WTC11 (cell line): Measurements from ENCODE around the gene CRYZ. TPM values are rescaled to one million over a fixed set of nuclear protein-coding genes. Genes with fewer than 3 reads are reported as not detected.

Source experiments
- ATAC-seq: fragments of 200-7000 bp; cut with Tn5 transposase; 2 replicates; pipeline ENCODE4 v1.10.0; 2021; ENCODE audit warnings: mild to moderate bottlenecking, moderate library complexity
- CTCF ChIA-PET: fragments of 300-600 bp; sonication (Branson Sonifier 250); formaldehyde crosslinking; loops from one replicate; lab custom pipeline; 2021; ENCODE audit warnings: antibody characterized with exemption; lab: Charles Lee
- POLR2A ChIA-PET: fragments of 350-600 bp; sonication (Branson Sonifier 250); formaldehyde crosslinking; loops from one replicate; lab custom pipeline; 2021; ENCODE audit warnings: antibody characterized with exemption; lab: Charles Lee
- DNase-seq: peaks from one replicate; pipeline ENCODE4 v3.0.0; 2021; ENCODE audit warnings: low spot score
- H3K27ac Mint-ChIP-seq: 2 replicates; pipeline ENCODE4 v1.8.0; 2021; ENCODE audit warnings: mixed read lengths
- H3K27me3 Mint-ChIP-seq: 2 replicates; pipeline ENCODE4 v1.8.0; 2021; ENCODE audit warnings: low read depth, mild to moderate bottlenecking, moderate library complexity, mixed read lengths
- H3K36me3 Mint-ChIP-seq: 2 replicates; pipeline ENCODE4 v1.8.0; 2021; ENCODE audit warnings: mixed read lengths
- H3K4me1 Mint-ChIP-seq: 2 replicates; pipeline ENCODE4 v1.8.0; 2022; ENCODE audit warnings: mixed read lengths
- H3K4me3 Mint-ChIP-seq: 2 replicates; pipeline ENCODE4 v1.8.0; 2021; ENCODE audit warnings: mild to moderate bottlenecking, moderate library complexity, mixed read lengths
- H3K9me3 Mint-ChIP-seq: 2 replicates; pipeline ENCODE4 v1.8.0; 2021; ENCODE audit warnings: mixed read lengths
- ARID4B ChIP-seq: sonication (generic); formaldehyde crosslinking; IDR thresholded peaks from 2 replicates; pipeline ENCODE4 v1.8.0; 2023; ENCODE audit warnings: missing genetic modification reagents, mild to moderate bottlenecking, borderline replicate concordance
- CBFB ChIP-seq: sonication (generic); formaldehyde crosslinking; IDR thresholded peaks from 2 replicates; pipeline ENCODE4 v1.8.1; 2022; ENCODE audit warnings: mild to moderate bottlenecking, low read depth, missing genetic modification reagents
- E2F4 ChIP-seq: sonication (generic); formaldehyde crosslinking; IDR thresholded peaks from 2 replicates; pipeline ENCODE4 v1.8.1; 2022; ENCODE audit warnings: low read depth, mild to moderate bottlenecking, moderate library complexity, missing genetic modification reagents, borderline replicate concordance
- ESRRA ChIP-seq: sonication (generic); formaldehyde crosslinking; IDR thresholded peaks from 2 replicates; pipeline ENCODE4 v1.8.1; 2022; ENCODE audit warnings: mild to moderate bottlenecking, missing genetic modification reagents, borderline replicate concordance
- GABPB1 ChIP-seq: sonication (generic); formaldehyde crosslinking; IDR thresholded peaks from 2 replicates; pipeline ENCODE4 v1.8.1; 2023; ENCODE audit warnings: mild to moderate bottlenecking, missing genetic modification reagents
- HMGXB4 ChIP-seq: sonication (generic); formaldehyde crosslinking; IDR thresholded peaks from 2 replicates; pipeline ENCODE4 v1.8.1; 2023; ENCODE audit warnings: mild to moderate bottlenecking, moderate library complexity, missing genetic modification reagents
- JUN ChIP-seq: sonication (generic); formaldehyde crosslinking; IDR thresholded peaks from 2 replicates; pipeline ENCODE4 v1.8.0; 2023; ENCODE audit warnings: mild to moderate bottlenecking, missing genetic modification reagents
- KAT7 ChIP-seq: sonication (generic); formaldehyde crosslinking; IDR thresholded peaks from 2 replicates; pipeline ENCODE4 v1.8.1; 2023; ENCODE audit warnings: missing genetic modification reagents, mild to moderate bottlenecking, borderline replicate concordance
- MXD4 ChIP-seq: fragments of 250-450 bp; sonication (Bioruptor Pico); IDR thresholded peaks from 2 replicates; pipeline ENCODE4 v1.8.0; 2021; ENCODE audit warnings: mild to moderate bottlenecking, moderate library complexity, borderline replicate concordance
- NFATC4 ChIP-seq: fragments of 250-450 bp; sonication (Bioruptor Pico); IDR thresholded peaks from 2 replicates; pipeline ENCODE4 v1.9.0; 2021; ENCODE audit warnings: mild to moderate bottlenecking
- NR2C2 ChIP-seq: sonication (generic); formaldehyde crosslinking; IDR thresholded peaks from 2 replicates; pipeline ENCODE4 v1.8.0; 2022; ENCODE audit warnings: mild to moderate bottlenecking, missing genetic modification reagents
- SMAD3 ChIP-seq: sonication (generic); formaldehyde crosslinking; IDR thresholded peaks from 2 replicates; pipeline ENCODE4 v1.8.0; 2022; ENCODE audit warnings: missing genetic modification reagents, mild to moderate bottlenecking, borderline replicate concordance
- SP1 ChIP-seq: sonication (generic); formaldehyde crosslinking; conservative IDR thresholded peaks from 2 replicates; pipeline ENCODE4 v1.8.1; 2022; ENCODE audit warnings: missing genetic modification reagents
- USF1 ChIP-seq: sonication (generic); formaldehyde crosslinking; IDR thresholded peaks from 2 replicates; pipeline ENCODE4 v1.8.0; 2022; ENCODE audit warnings: mild to moderate bottlenecking, missing genetic modification reagents
- ZMAT4 ChIP-seq: fragments of 250-450 bp; sonication (Bioruptor Pico); IDR thresholded peaks from 2 replicates; pipeline ENCODE4 v1.9.0; 2021; ENCODE audit warnings: mild to moderate bottlenecking
- ZNF219 ChIP-seq: sonication (generic); formaldehyde crosslinking; IDR thresholded peaks from 2 replicates; pipeline ENCODE4 v1.8.0; 2023; ENCODE audit warnings: missing genetic modification reagents, mild to moderate bottlenecking, borderline replicate concordance
- total RNA-seq: library from RNA; stranded (reverse); gene quantifications from 3 replicates; pipeline ENCODE4 v1.2.3, GENCODE V29; 2021

Gene CRYZ
- total RNA-seq, 1 experiment from 2014 or later: 42.2 TPM

GRCh38 chr1:74681851-74682250 is 51.0 kb downstream of the CRYZ start (continued):
- no peak for TF ChIP-seq ZMAT4 (CRISPR knock-in tag)
- TF ChIP-seq ARID4B (CRISPR knock-in tag): no peak
- TF ChIP-seq GABPB1 (CRISPR knock-in tag): no peak
- TF ChIP-seq E2F4 (CRISPR knock-in tag): no peak
- no peak for TF ChIP-seq ZNF219 (CRISPR knock-in tag)
- TF ChIP-seq MXD4 (CRISPR knock-in tag): no peak
- TF ChIP-seq NR2C2: no peak

- H3K27me3 Mint-ChIP-seq: no peaks in the 10 kb centered on the region; the same call in 1 of the 2 replicates
- DNase-seq: no peak
- H3K4me3 Mint-ChIP-seq: no peak overlapping the region
- ATAC-seq: no peak
- no peaks in the 10 kb centered on the region for H3K9me3 Mint-ChIP-seq
- CTCF ChIA-PET: interaction anchor here (3.2 kb wide), 1 partner anchor 9 kb away, joined by 12 read pairs; no protein-coding TSS in a partner anchor
- TF ChIP-seq USF1 (CRISPR knock-in tag) (no peak), JUN (CRISPR knock-in tag) (no peak), CBFB (CRISPR knock-in tag) (no peak), ARID4B (CRISPR knock-in tag) (no peak), HMGXB4 (no peak), KAT7 (CRISPR knock-in tag) (no peak), NFATC4 (no peak), SMAD3 (CRISPR knock-in tag) (no peak), ESRRA (no peak), SP1 (CRISPR knock-in tag) (no peak)
- no peak overlapping the region for H3K27ac Mint-ChIP-seq
- no peaks in the 10 kb centered on the region for H3K36me3 Mint-ChIP-seq
- 0 out of 2 replicates have a peak, but pooled peaks cover 2% of the 10 kb centered on the region for H3K4me1 Mint-ChIP-seq
- POLR2A ChIA-PET: no interaction called here
These were observed 51.4 kb downstream of the CRYZ start for GRCh38 chr1:74681449-74681848.
